ENCODE measurements around the gene APPBP2.
"Not testable (repeated sequence)": the region's sequence is repeated elsewhere in the genome, so short reads cannot be mapped to it uniquely, and the experiment has no call there.

The APPBP2 gene

GRCh38 chr17:60534613-60535157 lies 8.6 kb upstream of the APPBP2 start:
- no peak for DNase-seq (ENCODE audit: low read depth)

- no peak for DNase-seq (ENCODE audit: low read depth)
Measured at GRCh38 chr17:60534010-60534555, 8.0 kb upstream of the APPBP2 start.

GRCh38 chr17:60529806-60530205 lies 3.8 kb upstream of the APPBP2 start:
- DNase-seq (ENCODE audit: low read depth) = no peak

GRCh38 chr17:60528828-60529227 lies 2.8 kb upstream of the APPBP2 start:
- no peak for DNase-seq (ENCODE audit: low read depth)

- DNase-seq (ENCODE audit: low read depth) = no peak
Measured at GRCh38 chr17:60527701-60528100, 1.7 kb upstream of the APPBP2 start.

GRCh38 chr17:60526726-60527125 lies 684 bp upstream of the APPBP2 start:
- no peak for DNase-seq (ENCODE audit: low read depth)

GRCh38 chr17:60525328-60525684 lies 736 bp downstream of the APPBP2 start:
- no peak for DNase-seq (ENCODE audit: low read depth)

GRCh38 chr17:60524463-60525327 lies 1.3 kb downstream of the APPBP2 start:
- no peak for DNase-seq (ENCODE audit: low read depth)

GRCh38 chr17:60523822-60524221 lies 2.2 kb downstream of the APPBP2 start:
- no peak for DNase-seq (ENCODE audit: low read depth)

- DNase-seq (ENCODE audit: low read depth) = no peak
Measured at GRCh38 chr17:60522889-60523626, 3.0 kb downstream of the APPBP2 start.

- no peak for DNase-seq (ENCODE audit: low read depth)
Measured at GRCh38 chr17:60519795-60520194, 6.2 kb downstream of the APPBP2 start.

GRCh38 chr17:60515683-60516082 lies 10.4 kb downstream of the APPBP2 start:
- DNase-seq (ENCODE audit: low read depth) = not testable (repeated sequence)

GRCh38 chr17:60515199-60515598 lies 10.8 kb downstream of the APPBP2 start:
- not testable (repeated sequence) for DNase-seq (ENCODE audit: low read depth)

- no peak for DNase-seq (ENCODE audit: low read depth)
Measured at GRCh38 chr17:60514500-60514899, 11.5 kb downstream of the APPBP2 start.

- no peak for DNase-seq (ENCODE audit: low read depth)
Measured at GRCh38 chr17:60514053-60514452, 12.0 kb downstream of the APPBP2 start.

- no peak for DNase-seq (ENCODE audit: low read depth)
Measured at GRCh38 chr17:60513014-60513413, 13.0 kb downstream of the APPBP2 start.

GRCh38 chr17:60510723-60511122 lies 15.3 kb downstream of the APPBP2 start:
- no peak for DNase-seq (ENCODE audit: low read depth)

- no peak for DNase-seq (ENCODE audit: low read depth)
Measured at GRCh38 chr17:60510031-60510430, 16.0 kb downstream of the APPBP2 start.

GRCh38 chr17:60508384-60508980 lies 17.6 kb downstream of the APPBP2 start:
- DNase-seq (ENCODE audit: low read depth) = no peak

GRCh38 chr17:60506312-60506711 lies 19.7 kb downstream of the APPBP2 start:
- no peak for DNase-seq (ENCODE audit: low read depth)

GRCh38 chr17:60502145-60502544 lies 23.9 kb downstream of the APPBP2 start:
- no peak for DNase-seq (ENCODE audit: low read depth)

GRCh38 chr17:60501589-60501988 lies 24.5 kb downstream of the APPBP2 start:
- DNase-seq (ENCODE audit: low read depth) = no peak

All from stimulated activated CD8-positive, alpha-beta memory T cell treated with anti-CD3 and anti-CD28 coated beads, Interleukin-12 subunit alpha, Interleukin-12 subunit beta, amount 100 ng/mL, for 4 hours (primary cell).